DMS114 treated with DMSO at 0.1 percent for 48 hours (cell line): ENCODE measurements around the gene DNAH12.

Experiments used
- DNase-seq: peaks from one replicate; lab custom pipeline; 2025; ENCODE audit not compliant: unreplicated experiment; lab: John Stamatoyannopoulos, UW

The DNAH12 gene

DNA sequence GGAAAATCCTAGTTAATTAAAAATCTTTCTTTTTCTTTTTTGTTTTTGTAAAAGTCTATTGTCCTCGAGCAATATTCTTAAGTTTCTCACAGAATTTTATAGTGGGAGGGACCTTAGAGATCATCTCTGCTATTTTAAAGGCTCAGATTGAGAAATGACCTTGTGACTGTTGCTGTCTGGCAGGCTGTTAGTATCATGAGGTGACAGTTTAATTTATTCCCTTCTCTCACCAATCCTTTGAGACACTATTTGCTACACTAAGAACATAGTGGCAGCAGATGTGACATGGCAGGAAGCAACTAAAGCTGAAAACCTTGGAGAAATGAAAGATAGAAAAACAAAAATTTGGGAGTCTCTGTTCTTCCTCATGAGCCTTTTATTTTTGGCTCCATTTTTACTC, 291.7 kb downstream of the DNAH12 start:
- DNase-seq: no peak

GRCh38 chr3:57244946-57245345, 299.2 kb downstream of the DNAH12 start:
- DNase-seq: no peak
